Trophoblast cell (in vitro differentiated cells and primary cell): Measurements from ENCODE around the gene UQCRHL. TPM values are rescaled to one million over a fixed set of nuclear protein-coding genes. Genes with fewer than 3 reads are reported as not detected.
A peak's percentile ranks its signal among the peaks of the same experiment; 100 is the strongest.
"Not testable (repeated sequence)": the region's sequence is repeated elsewhere in the genome, so short reads cannot be mapped to it uniquely, and the experiment has no call there.

ENCODE experiments used
- DNase-seq, 2 donors: peaks; one replicate each; pipeline ENCODE4 v3.0.0-alpha.2; 2016
- H2AFZ ChIP-seq: 2 replicates; pipeline ENCODE4 v1.6.1; 2013; ENCODE audit warnings: low read length, moderate library complexity, mild to moderate bottlenecking; ENCODE audit not compliant: insufficient read depth, poor library complexity
- H2AK5ac ChIP-seq: 2 replicates; pipeline ENCODE4 v1.6.1; 2013; ENCODE audit warnings: mild to moderate bottlenecking, low read length
- H2BK120ac ChIP-seq: 2 replicates; pipeline ENCODE4 v1.6.1; 2013; ENCODE audit warnings: low read length, mild to moderate bottlenecking, moderate library complexity; ENCODE audit not compliant: insufficient read depth, poor library complexity
- H2BK12ac ChIP-seq: 2 replicates; pipeline ENCODE4 v1.6.1; 2013; ENCODE audit warnings: mild to moderate bottlenecking, low read length, moderate library complexity
- H2BK5ac ChIP-seq: 2 replicates; pipeline ENCODE4 v1.6.1; 2013; ENCODE audit warnings: low read length, low read depth, moderate library complexity, mild to moderate bottlenecking; ENCODE audit not compliant: poor library complexity
- H3K14ac ChIP-seq: 2 replicates; pipeline ENCODE4 v1.6.1; 2013; ENCODE audit warnings: mild to moderate bottlenecking, low read length
- H3K18ac ChIP-seq: 2 replicates; pipeline ENCODE4 v1.6.1; 2013; ENCODE audit warnings: mild to moderate bottlenecking, low read length
- H3K23ac ChIP-seq: 2 replicates; pipeline ENCODE4 v1.6.1; 2013; ENCODE audit warnings: low read length
- H3K27ac ChIP-seq: 2 replicates; pipeline ENCODE4 v1.5.1; 2013; ENCODE audit warnings: low read depth, mild to moderate bottlenecking, inconsistent platforms, low read length, moderate library complexity
- H3K27me3 ChIP-seq: 2 replicates; pipeline ENCODE4 v1.6.1; 2013; ENCODE audit warnings: inconsistent platforms, mild to moderate bottlenecking, low read length, moderate library complexity; ENCODE audit not compliant: insufficient read depth
- H3K36me3 ChIP-seq, 2 experiments: 1 replicate in 1 of 2; 2 replicates in 1 of 2; pipeline ENCODE4 v1.6.1; 2013; ENCODE audit warnings: low read length in 2 of 2, mild to moderate bottlenecking in 2 of 2, moderate library complexity in 1 of 2; ENCODE audit not compliant: insufficient read depth in 2 of 2, control insufficient read depth in 1 of 2
- H3K4ac ChIP-seq: 2 replicates; pipeline ENCODE4 v1.6.1; 2013; ENCODE audit warnings: low read depth, mild to moderate bottlenecking, low read length, moderate library complexity
- H3K4me1 ChIP-seq, 2 experiments: 1 replicate in 1 of 2; 2 replicates in 1 of 2; pipeline ENCODE4 v1.6.1; 2013; ENCODE audit warnings: low read length in 2 of 2, mild to moderate bottlenecking in 2 of 2, moderate library complexity in 1 of 2; ENCODE audit not compliant: insufficient read depth in 2 of 2, control insufficient read depth in 1 of 2
- H3K4me2 ChIP-seq: 2 replicates; pipeline ENCODE4 v1.6.1; 2013; ENCODE audit warnings: inconsistent platforms, mild to moderate bottlenecking, low read length, moderate library complexity
- H3K4me3 ChIP-seq: 2 replicates; pipeline ENCODE4 v1.5.1; 2013; ENCODE audit warnings: mild to moderate bottlenecking, low read depth, low read length, inconsistent platforms
- H3K79me1 ChIP-seq: one replicate; pipeline ENCODE4 v1.6.1; 2013; ENCODE audit warnings: low read length
- H3K79me2 ChIP-seq: 2 replicates; pipeline ENCODE4 v1.6.1; 2013; ENCODE audit warnings: low read length, mild to moderate bottlenecking; ENCODE audit not compliant: control insufficient read depth, insufficient read depth, poor library complexity
- H3K9ac ChIP-seq: 2 replicates; pipeline ENCODE4 v1.6.1; 2013; ENCODE audit warnings: mild to moderate bottlenecking, low read length
- H3K9me3 ChIP-seq: 2 replicates; pipeline ENCODE4 v1.6.1; 2013; ENCODE audit warnings: low read depth, mild to moderate bottlenecking, control low read depth, inconsistent platforms, low read length; ENCODE audit not compliant: insufficient read depth
- H4K12ac ChIP-seq: 2 replicates; pipeline ENCODE4 v1.6.1; 2013; ENCODE audit warnings: low read depth, mild to moderate bottlenecking, low read length, moderate library complexity
- H4K8ac ChIP-seq: 2 replicates; pipeline ENCODE4 v1.6.1; 2013; ENCODE audit warnings: low read depth, mild to moderate bottlenecking, low read length, moderate library complexity
- H4K91ac ChIP-seq: one replicate; pipeline ENCODE4 v1.6.1; 2013; ENCODE audit warnings: low read depth, mild to moderate bottlenecking, low read length, moderate library complexity
- whole genome bisulfite sequencing: extraction: QIAGEN DNeasy Blood & Tissue Kit; methylation state at CpG from one replicate; pipeline ENCODE4 v1.1.7; 2013; ENCODE audit warnings: missing lambda C conversion rate; ENCODE audit not compliant: insufficient read length, insufficient coverage; ENCODE audit errors: extremely low coverage; 5-methylcytosine and 5-hydroxymethylcytosine counted together
- polyA plus RNA-seq: library from polyadenylated mRNA; stranded (reverse); fragments of 200-250 nt; gene quantifications from 2 replicates; pipeline ENCODE4 v1.2.3, GENCODE V29; 2013

The UQCRHL gene
- 2.1 TPM in 2 replicates for polyA plus RNA-seq

GRCh38 chr1:15807549-15807948 is at the start of gene UQCRHL:
Gene UQCRHL (minus strand): TSS chr1:15807649. CDS start chr1:15807649, 0 bp downstream.
- H3K4me1 ChIP-seq, H2BK120ac ChIP-seq, H3K4ac ChIP-seq, H3K79me1 ChIP-seq, H3K9ac ChIP-seq, H2BK5ac ChIP-seq, DNase-seq, H3K14ac ChIP-seq, H3K18ac ChIP-seq, H2AK5ac ChIP-seq, H2AFZ ChIP-seq, H4K91ac ChIP-seq, H2BK12ac ChIP-seq, H3K4me2 ChIP-seq, H4K12ac ChIP-seq, H4K8ac ChIP-seq, H3K9me3 ChIP-seq, H3K23ac ChIP-seq, H3K4me3 ChIP-seq, H3K79me2 ChIP-seq, H3K36me3 ChIP-seq, H3K27me3 ChIP-seq, H3K27ac ChIP-seq: not testable (repeated sequence)
- no CpG with 5 or more reads among the region's 11 CpGs for WGBS

DNA sequence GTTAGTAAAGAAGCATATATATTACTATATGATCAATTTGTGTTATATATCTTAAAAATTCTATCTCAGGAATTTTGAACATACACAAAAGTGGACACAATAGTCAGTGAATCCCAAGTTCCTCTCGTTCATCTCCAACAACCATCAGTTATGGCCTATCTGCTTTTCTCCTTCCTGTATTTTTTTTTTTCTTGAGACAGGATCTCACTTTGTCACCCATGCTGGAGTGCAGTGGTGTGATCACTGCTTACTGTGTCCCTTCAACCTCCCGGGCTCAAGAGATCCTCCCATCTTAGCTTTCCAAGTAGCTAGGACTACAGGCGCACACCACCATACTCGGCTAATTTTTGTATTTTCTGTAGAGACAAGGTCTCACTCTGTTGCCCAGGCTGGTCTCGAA is 49.4 kb upstream of the UQCRHL start:
- Histone ChIP-seq H3K79me2 (peaks cover 3% of the 10 kb centered on the region), H4K8ac (no peak overlapping the region), H3K9me3 (no peaks in the 10 kb centered on the region), H3K79me1 (no peaks in the 10 kb centered on the region), H2AFZ (no peak overlapping the region), H2AK5ac (no peak overlapping the region), H3K4me1 (no peaks in the 10 kb centered on the region), H3K18ac (no peak overlapping the region), H2BK12ac (no peak overlapping the region), H3K4ac (peak overlapping the region; percentile 79), H3K4me2 (no peak overlapping the region), H4K12ac (no peak overlapping the region), H3K9ac (no peak overlapping the region), H3K14ac (no peak overlapping the region), H3K23ac (no peak overlapping the region), H3K36me3 (no peaks in the 10 kb centered on the region), H2BK5ac (no peak overlapping the region), H3K27ac (no peak overlapping the region), H3K4me3 (no peak overlapping the region), H2BK120ac (no peak overlapping the region), H4K91ac (no peak overlapping the region), H3K27me3 (no peaks in the 10 kb centered on the region)
- no CpG with 5 or more reads among the region's 5 CpGs for WGBS
- no peak for DNase-seq

DNA sequence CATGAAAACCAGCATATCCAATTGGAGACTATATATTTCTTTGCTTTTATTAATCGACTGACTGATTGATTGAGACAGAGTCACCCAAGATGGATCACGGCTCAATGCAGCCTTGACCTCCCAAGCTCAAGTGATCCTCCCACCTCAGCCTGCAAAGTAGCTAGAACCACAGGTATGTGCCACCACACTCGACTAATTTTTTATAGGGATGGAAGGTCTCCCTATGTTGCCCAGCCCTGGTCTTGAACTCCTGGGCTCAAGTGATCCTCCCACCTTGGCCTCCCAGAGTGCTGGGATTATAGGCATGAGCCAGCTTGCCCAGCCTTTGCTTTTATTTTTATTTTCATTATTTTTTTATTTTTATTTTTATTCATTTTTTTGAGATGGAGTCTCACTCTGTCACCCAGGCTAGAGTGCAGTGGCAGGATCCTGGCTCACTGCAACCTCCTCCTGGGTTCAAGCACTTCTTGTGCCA is 45.4 kb upstream of the UQCRHL start:
- Histone ChIP-seq H3K79me1 (peaks cover 18% of the 10 kb centered on the region), H4K91ac (no peak overlapping the region), H3K14ac (no peak overlapping the region), H3K23ac (no peak overlapping the region), H3K9ac (no peak overlapping the region), H2BK5ac (no peak overlapping the region), H2BK120ac (no peak overlapping the region), H3K36me3 (no peaks in the 10 kb centered on the region), H3K79me2 (peaks cover 15% of the 10 kb centered on the region), H4K8ac (no peak overlapping the region), H2BK12ac (no peak overlapping the region), H3K18ac (no peak overlapping the region), H3K4ac (peak overlapping the region; percentile 78), H3K27ac (no peak overlapping the region), H4K12ac (no peak overlapping the region), H2AK5ac (no peak overlapping the region), H2AFZ (no peak overlapping the region), H3K4me1 (peaks cover 0 to 1% of the 10 kb centered on the region in 2 experiments), H3K4me2 (no peak overlapping the region), H3K4me3 (no peak overlapping the region), H3K27me3 (no peaks in the 10 kb centered on the region), H3K9me3 (no peaks in the 10 kb centered on the region)
- WGBS: no CpG with 5 or more reads among the region's 3 CpGs
- no peak for DNase-seq

GRCh38 chr1:15852036-15852827 is 44.8 kb upstream of the UQCRHL start:
- no peak overlapping the region for H3K4me3 ChIP-seq
- H3K79me2 ChIP-seq: peaks cover 17% of the 10 kb centered on the region
- no peak for DNase-seq
- no peak overlapping the region for H3K9ac ChIP-seq
- no peak overlapping the region for H2AFZ ChIP-seq
- peaks cover 0 to 1% of the 10 kb centered on the region in 2 experiments for H3K4me1 ChIP-seq
- H3K18ac ChIP-seq: no peak overlapping the region
- H3K23ac ChIP-seq: peak overlapping the region; percentile 80
- no peak overlapping the region for H4K12ac ChIP-seq
- peak overlapping the region; percentile 72 for H3K4ac ChIP-seq
- no peaks in the 10 kb centered on the region for H3K36me3 ChIP-seq
- no peak overlapping the region for H4K91ac ChIP-seq
- H3K27me3 ChIP-seq: no peaks in the 10 kb centered on the region
- H2BK5ac ChIP-seq: no peak overlapping the region
- WGBS: no CpG with 5 or more reads among the region's 6 CpGs
- no peak overlapping the region for H4K8ac ChIP-seq
- no peak overlapping the region for H3K4me2 ChIP-seq
- no peak overlapping the region for H2AK5ac ChIP-seq
- no peaks in the 10 kb centered on the region for H3K9me3 ChIP-seq
- H3K79me1 ChIP-seq: peaks cover 21% of the 10 kb centered on the region
- no peak overlapping the region for H2BK120ac ChIP-seq
- H3K27ac ChIP-seq: no peak overlapping the region
- no peak overlapping the region for H2BK12ac ChIP-seq
- H3K14ac ChIP-seq: no peak overlapping the region
